Measurements from ENCODE around the gene FEN1.

DNA sequence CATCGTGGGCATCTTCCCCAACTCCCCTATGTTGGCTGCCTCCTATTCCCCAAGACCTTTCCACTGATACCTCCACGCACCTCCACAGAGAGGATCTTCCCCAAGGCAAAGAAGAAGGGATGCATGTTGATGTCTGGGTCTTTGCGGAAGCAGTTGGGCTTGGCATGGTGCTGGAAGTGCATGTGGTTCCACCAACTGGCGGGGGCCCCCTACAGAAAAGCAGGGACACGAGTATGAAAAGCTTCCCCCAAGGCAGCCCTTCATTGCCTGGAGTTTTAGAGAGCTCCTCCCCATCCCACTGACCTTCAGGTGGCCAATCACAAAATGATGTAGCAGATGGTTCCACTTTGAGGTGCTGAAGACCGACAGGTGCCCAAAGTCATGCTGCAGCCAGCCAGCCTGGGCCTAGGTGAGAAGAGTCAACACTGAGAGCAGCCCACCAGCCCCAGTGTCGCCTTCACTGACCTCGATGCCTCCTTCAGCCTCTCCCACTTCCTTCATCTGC, 18.0 kb downstream of the FEN1 start:
- TF ChIP-seq, protein P1, sequence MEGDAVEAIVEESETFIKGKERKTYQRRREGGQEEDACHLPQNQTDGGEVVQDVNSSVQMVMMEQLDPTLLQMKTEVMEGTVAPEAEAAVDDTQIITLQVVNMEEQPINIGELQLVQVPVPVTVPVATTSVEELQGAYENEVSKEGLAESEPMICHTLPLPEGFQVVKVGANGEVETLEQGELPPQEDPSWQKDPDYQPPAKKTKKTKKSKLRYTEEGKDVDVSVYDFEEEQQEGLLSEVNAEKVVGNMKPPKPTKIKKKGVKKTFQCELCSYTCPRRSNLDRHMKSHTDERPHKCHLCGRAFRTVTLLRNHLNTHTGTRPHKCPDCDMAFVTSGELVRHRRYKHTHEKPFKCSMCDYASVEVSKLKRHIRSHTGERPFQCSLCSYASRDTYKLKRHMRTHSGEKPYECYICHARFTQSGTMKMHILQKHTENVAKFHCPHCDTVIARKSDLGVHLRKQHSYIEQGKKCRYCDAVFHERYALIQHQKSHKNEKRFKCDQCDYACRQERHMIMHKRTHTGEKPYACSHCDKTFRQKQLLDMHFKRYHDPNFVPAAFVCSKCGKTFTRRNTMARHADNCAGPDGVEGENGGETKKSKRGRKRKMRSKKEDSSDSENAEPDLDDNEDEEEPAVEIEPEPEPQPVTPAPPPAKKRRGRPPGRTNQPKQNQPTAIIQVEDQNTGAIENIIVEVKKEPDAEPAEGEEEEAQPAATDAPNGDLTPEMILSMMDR (IDR thresholded peaks at IDR 0.05; ENCODE audit: low read length): no peak
- TF ChIP-seq EZH2 (IDR thresholded peaks at IDR 0.05; ENCODE audit: borderline replicate concordance, low read length): no peak

All from OCI-LY1 (cell line).